ENCODE results near the gene GIPR.

GIPR gene

GRCh38 chr19:45637890-45638667, 29.9 kb upstream of the GIPR start:
- H3K4me1 ChIP-seq (ENCODE audit: control insufficient read depth, insufficient read depth, low read length, poor library complexity, severe bottlenecking), result peaks cover 13% of the 10 kb centered on the region
- no peaks in the 10 kb centered on the region for H3K9me3 ChIP-seq (ENCODE audit: control insufficient read depth, low read length)
- peak overlapping the region; percentile 33 for H3K27ac ChIP-seq (ENCODE audit: low read depth, low read length, severe bottlenecking)
- no peaks in the 10 kb centered on the region for H3K36me3 ChIP-seq (ENCODE audit: control insufficient read depth, insufficient read depth, low read length)
- 63 to 71% methylated on average over 14 to 19 of the region's 19 CpGs for WGBS, 2 experiments (ENCODE audit: insufficient coverage in 2 of 2)
- H3K4me3 ChIP-seq (ENCODE audit: extremely low read depth, insufficient read depth, low read length, poor library complexity, severe bottlenecking), result peak overlapping the region; percentile 42

GRCh38 chr19:45638930-45639729, 28.9 kb upstream of the GIPR start, which contains the start of gene EML2:
Gene EML2, minus strand, starts transcription at chr19:45639397. Its CDS starts 21 bp downstream, at chr19:45639376.
- H3K4me1 ChIP-seq (ENCODE audit: control insufficient read depth, insufficient read depth, low read length, poor library complexity, severe bottlenecking), result peaks cover 14% of the 10 kb centered on the region
- WGBS, 2 experiments (ENCODE audit: insufficient coverage in 2 of 2), result 14 to 15% methylated on average over 29 to 40 of the region's 52 CpGs
- peak within 1 kb of the TSS; percentile 33 for H3K27ac ChIP-seq (ENCODE audit: low read depth, low read length, severe bottlenecking)

GRCh38 chr19:45640849-45641273, 27.2 kb upstream of the GIPR start:
- Histone ChIP-seq H3K4me3 (ENCODE audit: extremely low read depth, insufficient read depth, low read length, poor library complexity, severe bottlenecking) (no peak overlapping the region), H3K9me3 (ENCODE audit: control insufficient read depth, low read length) (no peaks in the 10 kb centered on the region), H3K4me1 (ENCODE audit: control insufficient read depth, insufficient read depth, low read length, poor library complexity, severe bottlenecking) (peaks cover 14% of the 10 kb centered on the region), H3K36me3 (ENCODE audit: control insufficient read depth, insufficient read depth, low read length) (no peaks in the 10 kb centered on the region), H3K27ac (ENCODE audit: low read depth, low read length, severe bottlenecking) (peak overlapping the region; percentile 83)
- WGBS, 2 experiments (ENCODE audit: insufficient coverage in 2 of 2), result 57 to 63% methylated on average over 17 of the region's 17 CpGs

More at GRCh38 chr19:45638930-45639729, 28.9 kb upstream of the GIPR start, which contains the start of gene EML2:
- Histone ChIP-seq H3K36me3 (ENCODE audit: control insufficient read depth, insufficient read depth, low read length) (no peaks in the 10 kb centered on the region), H3K4me3 (ENCODE audit: extremely low read depth, insufficient read depth, low read length, poor library complexity, severe bottlenecking) (peak within 1 kb of the TSS; percentile 42), H3K9me3 (ENCODE audit: control insufficient read depth, low read length) (no peaks in the 10 kb centered on the region)

- Histone ChIP-seq H3K9me3 (ENCODE audit: control insufficient read depth, low read length) (no peaks in the 10 kb centered on the region), H3K4me3 (ENCODE audit: extremely low read depth, insufficient read depth, low read length, poor library complexity, severe bottlenecking) (peak overlapping the region; percentile 39), H3K36me3 (ENCODE audit: control insufficient read depth, insufficient read depth, low read length) (no peaks in the 10 kb centered on the region), H3K27ac (ENCODE audit: low read depth, low read length, severe bottlenecking) (peak overlapping the region; percentile 83), H3K4me1 (ENCODE audit: control insufficient read depth, insufficient read depth, low read length, poor library complexity, severe bottlenecking) (peaks cover 14% of the 10 kb centered on the region)
- 1 to 2% methylated on average over 21 to 31 of the region's 40 CpGs for WGBS, 2 experiments (ENCODE audit: insufficient coverage in 2 of 2)
Measured at GRCh38 chr19:45641274-45642105, 26.5 kb upstream of the GIPR start.

- Histone ChIP-seq H3K9me3 (ENCODE audit: control insufficient read depth, low read length) (no peaks in the 10 kb centered on the region), H3K4me1 (ENCODE audit: control insufficient read depth, insufficient read depth, low read length, poor library complexity, severe bottlenecking) (peaks cover 7% of the 10 kb centered on the region), H3K36me3 (ENCODE audit: control insufficient read depth, insufficient read depth, low read length) (no peaks in the 10 kb centered on the region), H3K4me3 (ENCODE audit: extremely low read depth, insufficient read depth, low read length, poor library complexity, severe bottlenecking) (peak overlapping the region; percentile 59), H3K27ac (ENCODE audit: low read depth, low read length, severe bottlenecking) (peak overlapping the region; percentile 57)
- WGBS, 2 experiments (ENCODE audit: insufficient coverage in 2 of 2), result 1 to 4% methylated on average over 22 of the region's 39 CpGs
Measured at GRCh38 chr19:45643024-45643926, 24.7 kb upstream of the GIPR start.

- Histone ChIP-seq H3K36me3 (ENCODE audit: control insufficient read depth, insufficient read depth, low read length) (no peaks in the 10 kb centered on the region), H3K9me3 (ENCODE audit: control insufficient read depth, low read length) (no peaks in the 10 kb centered on the region), H3K4me1 (ENCODE audit: control insufficient read depth, insufficient read depth, low read length, poor library complexity, severe bottlenecking) (peaks cover 6% of the 10 kb centered on the region), H3K27ac (ENCODE audit: low read depth, low read length, severe bottlenecking) (no peak overlapping the region), H3K4me3 (ENCODE audit: extremely low read depth, insufficient read depth, low read length, poor library complexity, severe bottlenecking) (peak overlapping the region; percentile 59)
- 46 to 52% methylated on average over 6 to 8 of the region's 14 CpGs for WGBS, 2 experiments (ENCODE audit: insufficient coverage in 2 of 2)
Measured at GRCh38 chr19:45643927-45644771, 23.9 kb upstream of the GIPR start.

GRCh38 chr19:45645068-45645630, 22.9 kb upstream of the GIPR start:
- Histone ChIP-seq H3K4me1 (ENCODE audit: control insufficient read depth, insufficient read depth, low read length, poor library complexity, severe bottlenecking) (peaks cover 6% of the 10 kb centered on the region), H3K36me3 (ENCODE audit: control insufficient read depth, insufficient read depth, low read length) (no peaks in the 10 kb centered on the region), H3K27ac (ENCODE audit: low read depth, low read length, severe bottlenecking) (no peak overlapping the region), H3K9me3 (ENCODE audit: control insufficient read depth, low read length) (no peaks in the 10 kb centered on the region), H3K4me3 (ENCODE audit: extremely low read depth, insufficient read depth, low read length, poor library complexity, severe bottlenecking) (no peak overlapping the region)
- 85 to 92% methylated on average over 33 to 35 of the region's 35 CpGs for WGBS, 2 experiments (ENCODE audit: insufficient coverage in 2 of 2)

GRCh38 chr19:45645631-45646344, 22.2 kb upstream of the GIPR start:
- Histone ChIP-seq H3K4me3 (ENCODE audit: extremely low read depth, insufficient read depth, low read length, poor library complexity, severe bottlenecking) (no peak overlapping the region), H3K27ac (ENCODE audit: low read depth, low read length, severe bottlenecking) (no peak overlapping the region), H3K36me3 (ENCODE audit: control insufficient read depth, insufficient read depth, low read length) (no peaks in the 10 kb centered on the region), H3K4me1 (ENCODE audit: control insufficient read depth, insufficient read depth, low read length, poor library complexity, severe bottlenecking) (peaks cover 6% of the 10 kb centered on the region), H3K9me3 (ENCODE audit: control insufficient read depth, low read length) (no peaks in the 10 kb centered on the region)
- 48 to 66% methylated on average over 15 to 20 of the region's 27 CpGs for WGBS, 2 experiments (ENCODE audit: insufficient coverage in 2 of 2)

Measured in mesodermal cell (in vitro differentiated cells).